Stomach (tissue), 9 donors: ENCODE measurements around the gene CYYR1. TPM values are rescaled to one million over a fixed set of nuclear protein-coding genes. Genes with fewer than 3 reads are reported as not detected.

ENCODE experiments used
- DNase-seq, 2 donors: peaks; one replicate each; pipeline versions ENCODE4 v3.0.0 to v3.0.0-alpha.2; 2013 to 2019
- H3K27ac ChIP-seq, 5 donors: fragments of 200-600 bp in 4 of 5; sonication (generic) in 4 of 5; one replicate each; pipeline ENCODE4 v1.5.1; 2013 to 2019; ENCODE audit warnings: mild to moderate bottlenecking in 1 of 5, moderate library complexity in 1 of 5
- H3K27me3 ChIP-seq, 3 donors: fragments of 200-600 bp; sonication (generic); one replicate each; pipeline ENCODE4 v1.5.1; 2017 to 2019; ENCODE audit warnings: mixed run types in 1 of 3
- H3K36me3 ChIP-seq, 4 donors: fragments of 200-600 bp; sonication (generic); 1 replicate in 3 of 4; 2 replicates in 1 of 4; pipeline ENCODE4 v1.5.1; 2016 to 2019
- H3K4me1 ChIP-seq, 4 donors: fragments of 200-600 bp; sonication (generic); one replicate each; pipeline ENCODE4 v1.5.1; 2016 to 2019
- H3K4me3 ChIP-seq, 4 donors: fragments of 200-600 bp; sonication (generic) in 3 of 4; one replicate each; pipeline ENCODE4 v1.5.1; 2016 to 2019; ENCODE audit warnings: mild to moderate bottlenecking in 1 of 4
- H3K9me3 ChIP-seq, 4 donors: fragments of 200-600 bp; sonication (generic); one replicate each; pipeline ENCODE4 v1.5.1; 2016 to 2019
- EP300 ChIP-seq: sonication (generic); formaldehyde crosslinking; IDR thresholded peaks from one replicate; pipeline ENCODE4 v1.6.1; 2017; ENCODE audit warnings: antibody characterized with exemption
- POLR2A ChIP-seq, 4 donors: fragments of 450-650 bp; IDR thresholded peaks; one replicate each; pipeline ENCODE4 v1.6.1; 2016; ENCODE audit warnings: antibody characterized with exemption in 4 of 4, control low read depth in 2 of 4, mild to moderate bottlenecking in 1 of 4, moderate library complexity in 1 of 4
- POLR2AphosphoS5 ChIP-seq, 3 donors: sonication (generic); formaldehyde crosslinking; IDR thresholded peaks; one replicate each; pipeline ENCODE4 v1.6.1; 2016; ENCODE audit warnings: antibody characterized with exemption in 3 of 3
- WGBS, 5 donors: extraction: QIAGEN DNeasy Blood & Tissue Kit in 3 of 5; methylation state at CpG; one replicate each; pipeline versions ENCODE4 v1.1.5 to v1.1.7; 2013 to 2018; 5-methylcytosine and 5-hydroxymethylcytosine counted together
- intact Hi-C: fragments of 100-400 bp; cut with DNase I; formaldehyde crosslinking; loops from one replicate; pipeline ENCODE4 v1.15.1; 2023; ENCODE audit warnings: low total_unique reads
- polyA plus RNA-seq, 3 donors: library from polyadenylated mRNA; stranded (reverse); fragments of 200-250 nt; gene quantifications; one replicate each; pipeline ENCODE4 v1.2.3, GENCODE V29; 2013
- total RNA-seq, 5 donors: library from RNA; depleted of rRNA; stranded (reverse); fragments of >200 nt; gene quantifications; one replicate each; pipeline versions ENCODE4 v1.1.0 to v1.2.3, GENCODE V29; 2014 to 2016
- TF ChIP-seq, protein P1 (sequence below), 7 experiments: fragments of 450-650 bp in 4 of 7; fragments of 200-600 bp in 3 of 7; sonication (generic) in 3 of 7; IDR thresholded peaks; one replicate each; pipeline ENCODE4 v1.5.1; 2016 to 2019; ENCODE audit warnings: antibody characterized with exemption in 7 of 7, control low read depth in 2 of 7, mild to moderate bottlenecking in 1 of 7
- donor health status: healthy with polysubstance abuse.
- donor health status: Bipolar disorder and iron deficiency.
- donor health status: healthy.

Gene CYYR1
- total and polyA plus RNA-seq, 8 donors: 0.89 to 11.6 (median 6.1) TPM; not detected in 2

DNA sequence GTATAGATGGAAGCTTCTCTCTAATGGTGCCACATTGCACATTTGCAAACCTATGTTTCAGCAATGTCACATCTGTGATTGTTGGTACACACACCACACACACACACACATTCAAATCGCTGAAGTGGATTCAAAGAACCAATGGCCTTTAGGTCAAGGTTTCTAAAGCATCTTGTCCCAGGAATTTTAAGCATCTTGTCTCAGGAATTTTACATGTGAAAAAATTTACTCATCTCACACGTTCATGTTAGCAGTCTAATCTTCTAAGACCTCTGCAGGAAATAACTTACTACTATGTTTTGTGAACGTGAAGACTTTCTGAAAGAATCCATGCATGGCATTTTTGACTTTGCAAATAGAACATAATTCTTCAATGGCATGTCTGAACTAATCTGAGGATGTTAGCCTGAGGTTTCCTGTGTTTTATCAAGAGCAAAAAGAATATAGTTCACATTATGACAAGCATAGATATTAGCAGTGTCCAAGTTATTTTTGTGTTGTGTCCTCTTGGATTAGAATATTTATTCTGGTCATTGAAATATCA lies 125.1 kb downstream of the CYYR1 start:
- intact Hi-C loops: no loop called here
- Histone ChIP-seq H3K27me3 (no peaks in the 10 kb centered on the region), H3K27ac (no peak overlapping the region), H3K9me3 (no peaks in the 10 kb centered on the region), H3K4me3 (no peak overlapping the region), H3K36me3 (no peaks in the 10 kb centered on the region), H3K4me1 (no peaks in the 10 kb centered on the region)
- DNase-seq: no peak
- 50 to 63% (median 55%) methylated on average over 3 of the region's 3 CpGs for WGBS, 5 donors
- TF ChIP-seq POLR2A (IDR thresholded peaks at IDR 0.05): no peak
- TF ChIP-seq, protein P1, sequence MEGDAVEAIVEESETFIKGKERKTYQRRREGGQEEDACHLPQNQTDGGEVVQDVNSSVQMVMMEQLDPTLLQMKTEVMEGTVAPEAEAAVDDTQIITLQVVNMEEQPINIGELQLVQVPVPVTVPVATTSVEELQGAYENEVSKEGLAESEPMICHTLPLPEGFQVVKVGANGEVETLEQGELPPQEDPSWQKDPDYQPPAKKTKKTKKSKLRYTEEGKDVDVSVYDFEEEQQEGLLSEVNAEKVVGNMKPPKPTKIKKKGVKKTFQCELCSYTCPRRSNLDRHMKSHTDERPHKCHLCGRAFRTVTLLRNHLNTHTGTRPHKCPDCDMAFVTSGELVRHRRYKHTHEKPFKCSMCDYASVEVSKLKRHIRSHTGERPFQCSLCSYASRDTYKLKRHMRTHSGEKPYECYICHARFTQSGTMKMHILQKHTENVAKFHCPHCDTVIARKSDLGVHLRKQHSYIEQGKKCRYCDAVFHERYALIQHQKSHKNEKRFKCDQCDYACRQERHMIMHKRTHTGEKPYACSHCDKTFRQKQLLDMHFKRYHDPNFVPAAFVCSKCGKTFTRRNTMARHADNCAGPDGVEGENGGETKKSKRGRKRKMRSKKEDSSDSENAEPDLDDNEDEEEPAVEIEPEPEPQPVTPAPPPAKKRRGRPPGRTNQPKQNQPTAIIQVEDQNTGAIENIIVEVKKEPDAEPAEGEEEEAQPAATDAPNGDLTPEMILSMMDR (IDR thresholded peaks at IDR 0.05): no peak
- no peak for TF ChIP-seq EP300
- TF ChIP-seq POLR2AphosphoS5 (IDR thresholded peaks at IDR 0.05): no peak

DNA sequence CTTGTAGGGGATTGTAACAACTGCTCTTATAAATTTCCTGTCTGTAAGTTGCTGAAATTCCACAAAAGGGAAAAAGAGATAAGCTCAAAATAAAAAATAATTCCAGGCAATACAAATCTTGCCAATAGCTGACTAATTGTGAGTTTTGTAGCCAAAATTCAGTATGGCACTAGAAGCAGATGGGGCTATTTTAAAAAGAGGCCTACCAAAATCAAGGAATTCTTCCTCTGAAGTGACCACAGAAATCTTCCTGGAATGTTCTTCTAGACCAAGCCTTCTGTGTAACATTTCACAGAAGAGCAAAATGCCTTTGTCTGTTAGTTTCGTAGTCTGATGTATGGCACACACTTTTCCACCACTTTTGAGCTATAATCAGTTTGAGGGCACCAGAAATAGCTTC lies 127.6 kb downstream of the CYYR1 start:
- no peak overlapping the region for H3K27ac ChIP-seq
- intact Hi-C loops: no loop called here

DNA sequence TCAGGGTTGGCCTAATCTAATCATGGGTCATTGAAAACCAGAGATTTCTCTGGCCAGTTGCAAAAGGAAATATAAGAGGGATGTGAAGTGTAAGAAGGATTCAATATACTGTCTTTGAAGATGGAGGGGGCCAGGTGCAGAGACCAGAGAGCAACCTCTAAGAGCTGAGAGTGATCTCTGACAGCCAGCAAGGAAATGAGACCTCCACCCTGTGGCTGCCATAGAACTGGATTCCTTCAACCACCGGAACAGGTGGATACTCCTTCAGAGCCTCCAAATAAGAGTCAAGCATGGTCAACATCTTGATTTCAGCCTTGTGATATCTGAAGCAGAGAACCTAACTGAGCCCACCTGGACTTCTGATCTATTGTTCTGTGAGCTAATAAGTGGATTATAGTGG lies 128.4 kb downstream of the CYYR1 start:
- no peaks in the 10 kb centered on the region for H3K4me1 ChIP-seq
- no peaks in the 10 kb centered on the region for H3K27me3 ChIP-seq
- no peak for DNase-seq
- H3K4me3 ChIP-seq: no peak overlapping the region
- H3K27ac ChIP-seq: no peak overlapping the region
- 50 to 100% (median 93%) methylated on average over 1 of the region's 1 CpG for WGBS, 5 donors
- no peak for TF ChIP-seq EP300
- TF ChIP-seq POLR2AphosphoS5 (IDR thresholded peaks at IDR 0.05): no peak
- TF ChIP-seq, protein P1 (IDR thresholded peaks at IDR 0.05): no peak
- TF ChIP-seq POLR2A (IDR thresholded peaks at IDR 0.05): no peak
- no peaks in the 10 kb centered on the region for H3K9me3 ChIP-seq
- intact Hi-C loops: no loop called here
- no peaks in the 10 kb centered on the region for H3K36me3 ChIP-seq

More for the DNA sequence above, 127.6 kb downstream of the CYYR1 start:
- Histone ChIP-seq H3K27me3 (no peaks in the 10 kb centered on the region), H3K36me3 (no peaks in the 10 kb centered on the region), H3K9me3 (no peaks in the 10 kb centered on the region), H3K4me3 (no peak overlapping the region), H3K4me1 (no peaks in the 10 kb centered on the region)
- 81 to 90% (median 89%) methylated on average over 1 of the region's 1 CpG for WGBS, 5 donors
- DNase-seq: no peak
- TF ChIP-seq POLR2AphosphoS5 (IDR thresholded peaks at IDR 0.05): no peak

DNA sequence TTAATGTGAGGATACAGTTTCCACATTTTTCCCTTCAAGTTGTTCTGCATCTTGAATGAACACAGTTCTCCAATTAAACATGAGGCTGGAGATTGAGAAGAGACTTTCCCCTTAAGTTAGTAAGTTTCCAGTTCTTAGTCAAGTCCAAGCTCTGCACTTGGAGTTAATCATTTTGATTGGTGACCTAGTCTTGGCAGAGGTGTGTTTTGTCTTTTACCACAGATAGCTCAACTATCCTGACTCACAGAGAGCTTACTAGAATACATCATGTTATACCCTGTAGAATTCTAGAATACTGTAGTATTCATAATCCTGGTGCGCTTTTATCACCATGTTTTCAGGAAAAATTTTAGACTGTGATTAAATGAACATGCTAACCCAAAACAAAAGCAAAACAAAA lies 129.2 kb downstream of the CYYR1 start:
- H3K4me1 ChIP-seq: no peaks in the 10 kb centered on the region
- H3K27me3 ChIP-seq: no peaks in the 10 kb centered on the region
- H3K27ac ChIP-seq: no peak overlapping the region
- no peaks in the 10 kb centered on the region for H3K9me3 ChIP-seq
- H3K4me3 ChIP-seq: no peak overlapping the region
- no peak for TF ChIP-seq POLR2A (IDR thresholded peaks at IDR 0.05)
- no peak for TF ChIP-seq EP300
- TF ChIP-seq, protein P1 (IDR thresholded peaks at IDR 0.05): no peak
- no peak for TF ChIP-seq POLR2AphosphoS5 (IDR thresholded peaks at IDR 0.05)
- H3K36me3 ChIP-seq: no peaks in the 10 kb centered on the region
- WGBS, 5 donors: 93 to 97% (median 95%) methylated on average over 1 of the region's 1 CpG
- intact Hi-C loops: no loop called here
- no peak for DNase-seq

DNA sequence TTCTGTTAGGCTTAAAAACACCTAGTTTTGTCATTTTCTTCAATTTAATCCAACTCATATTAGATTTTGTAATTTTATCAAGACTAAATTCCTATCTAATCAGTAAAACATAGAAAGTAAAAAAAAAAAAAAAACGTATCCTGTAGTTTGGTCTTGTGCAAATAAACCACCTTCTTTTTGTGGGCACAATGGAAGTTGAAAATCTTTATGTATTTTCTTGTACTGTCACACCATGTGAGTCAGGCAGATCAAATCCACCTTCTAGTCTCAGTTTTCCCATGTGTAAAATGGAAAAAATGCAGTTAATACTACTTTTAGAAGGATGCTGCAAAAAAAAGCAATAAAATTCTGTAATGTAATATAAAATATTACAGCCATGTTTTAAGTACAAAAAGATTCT lies 129.8 kb downstream of the CYYR1 start:
- Histone ChIP-seq H3K4me1 (no peaks in the 10 kb centered on the region), H3K36me3 (no peaks in the 10 kb centered on the region), H3K27me3 (no peaks in the 10 kb centered on the region), H3K27ac (no peak overlapping the region), H3K4me3 (no peak overlapping the region), H3K9me3 (no peaks in the 10 kb centered on the region)
- DNase-seq: no peak
- WGBS, 5 donors: 22 to 38% (median 30%) methylated on average over 1 of the region's 1 CpG
- intact Hi-C loops: no loop called here
- no peak for TF ChIP-seq POLR2AphosphoS5 (IDR thresholded peaks at IDR 0.05)
- TF ChIP-seq, protein P1 (IDR thresholded peaks at IDR 0.05): no peak
- no peak for TF ChIP-seq POLR2A (IDR thresholded peaks at IDR 0.05)
- TF ChIP-seq EP300: no peak
